ENCODE results near the gene ATG5. TPM values are rescaled to one million over a fixed set of nuclear protein-coding genes. Genes with fewer than 3 reads are reported as not detected.

ATG5 gene
- total RNA-seq, 1 donor from 2014 or later, result 19.9 TPM

DNA sequence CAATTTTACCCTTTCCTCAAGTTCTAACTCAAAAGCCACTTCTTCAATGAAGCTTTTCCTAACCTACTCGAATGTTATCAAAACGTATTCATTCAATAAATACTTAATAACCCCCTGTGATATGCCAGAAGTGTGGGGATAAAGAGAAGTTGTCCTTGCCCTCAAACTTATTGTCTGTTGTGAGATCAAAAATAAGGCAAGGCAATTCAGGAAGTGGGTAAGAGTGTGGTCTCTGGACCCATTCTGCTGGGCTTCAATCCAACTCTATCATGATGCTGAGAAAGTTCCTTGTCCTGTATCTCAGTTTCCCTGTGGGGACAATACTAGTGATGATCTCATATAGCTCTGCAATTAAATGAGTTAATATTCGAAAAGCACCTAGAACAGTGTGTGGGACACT, 146.7 kb downstream of the ATG5 start:
- no peak for ATAC-seq

DNA sequence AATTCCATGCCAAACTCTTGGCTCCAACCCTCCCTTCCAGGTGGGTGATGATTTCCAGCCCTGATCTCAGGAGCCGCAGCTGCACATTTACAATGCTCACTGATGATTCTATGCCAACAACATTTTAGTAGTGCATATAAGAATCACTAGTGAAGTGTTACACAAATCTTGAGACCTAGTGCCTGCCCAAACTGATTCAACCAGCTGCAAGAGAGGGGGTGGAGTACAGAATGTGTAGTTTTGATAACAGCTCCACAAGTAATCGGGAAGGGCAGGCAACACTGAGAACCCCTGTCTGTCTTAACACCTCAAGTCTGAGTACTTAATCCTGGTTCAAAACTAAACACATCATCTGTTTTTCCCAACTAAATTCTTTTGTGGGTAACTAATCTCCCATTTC, 147.8 kb downstream of the ATG5 start:
- no peak for ATAC-seq

DNA sequence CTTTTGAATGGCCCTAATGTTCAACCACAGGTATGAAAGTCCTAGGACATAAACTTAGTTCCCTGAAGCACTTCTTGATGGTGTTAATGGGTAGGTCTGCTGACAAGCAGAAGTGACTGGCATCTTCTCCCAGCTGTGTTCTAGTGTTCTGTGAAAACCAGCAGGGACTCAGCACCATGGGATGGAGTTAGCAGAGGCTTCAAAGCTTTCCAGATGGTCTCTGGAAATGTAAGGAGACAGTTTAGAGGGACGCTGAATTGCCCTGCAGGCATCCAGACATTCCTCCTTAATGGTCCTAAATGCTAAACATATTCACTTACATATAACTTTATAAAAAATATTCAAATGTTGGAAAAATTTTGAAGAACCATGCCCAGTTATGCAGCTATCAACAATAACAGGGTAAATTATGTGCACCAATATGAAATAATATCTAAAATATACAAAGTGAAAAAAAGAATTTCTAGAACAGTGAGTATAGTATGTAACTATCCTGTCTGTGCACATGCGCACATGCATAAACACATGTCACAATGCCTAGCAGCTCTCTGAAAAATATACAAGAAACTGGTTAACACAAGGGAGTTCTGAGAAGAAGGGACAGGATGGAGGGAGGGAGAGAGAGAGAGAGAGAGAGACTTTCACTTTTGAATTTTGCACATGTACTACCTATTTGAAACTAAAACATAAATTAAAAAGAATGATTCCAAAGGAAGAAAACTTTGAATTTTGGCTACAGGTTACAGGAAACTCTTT, 152.3 kb downstream of the ATG5 start:
- no peak for ATAC-seq

DNA sequence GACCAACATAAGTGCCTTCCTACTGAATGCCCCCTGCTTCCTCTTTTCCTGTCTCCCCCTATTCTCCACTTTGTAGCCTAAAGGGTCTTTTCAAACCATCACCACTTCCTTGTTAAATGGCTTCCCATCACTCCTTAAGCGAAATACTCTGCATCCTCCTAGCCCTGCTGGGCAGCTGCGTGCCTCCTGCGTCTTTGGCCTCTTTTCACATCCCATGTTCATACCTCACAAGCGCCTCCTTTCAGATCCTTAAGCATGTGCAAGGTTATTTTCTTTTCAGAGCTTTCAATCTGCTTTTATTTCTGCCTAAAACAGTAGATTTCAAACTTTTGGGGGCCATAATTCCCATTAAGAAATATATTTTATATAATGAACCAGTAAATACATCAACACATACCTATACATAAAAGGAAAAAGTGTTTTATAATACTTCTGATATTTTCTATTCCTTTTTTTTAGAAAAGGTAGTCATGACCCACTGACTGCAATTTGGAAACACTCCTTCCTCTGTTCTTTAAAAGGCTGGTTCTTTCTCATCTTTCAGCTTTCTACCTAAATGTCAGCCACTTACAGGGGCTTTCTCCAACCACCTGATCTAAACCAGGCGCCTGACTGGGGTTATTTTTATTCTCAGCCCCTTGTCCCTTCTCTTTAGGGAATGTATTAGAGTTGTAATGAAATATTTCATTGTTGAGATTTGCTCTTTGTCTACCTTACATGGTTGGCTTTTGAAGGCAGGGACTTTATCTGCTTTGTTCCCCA, 155.3 kb downstream of the ATG5 start:
- no peak for ATAC-seq

DNA sequence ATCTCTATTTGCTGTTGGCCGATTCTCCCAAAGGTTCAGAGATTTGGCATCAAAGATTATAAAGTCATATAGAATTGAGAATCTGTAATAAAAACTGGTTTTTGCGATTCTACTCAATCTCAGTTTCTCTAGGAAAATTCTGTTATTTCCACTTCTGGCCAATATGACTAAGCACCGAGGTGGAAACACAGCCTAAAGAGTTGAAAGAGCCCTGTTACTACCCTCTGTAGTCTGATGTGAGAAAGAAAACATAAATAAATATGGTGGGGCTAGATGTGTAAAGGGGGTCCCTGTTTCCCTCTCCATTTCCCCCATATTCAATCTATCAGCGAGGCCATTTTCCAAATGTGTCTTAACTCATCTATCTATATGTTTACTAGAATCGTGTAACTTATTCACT, 156.0 kb downstream of the ATG5 start:
- ATAC-seq, result no peak

DNA sequence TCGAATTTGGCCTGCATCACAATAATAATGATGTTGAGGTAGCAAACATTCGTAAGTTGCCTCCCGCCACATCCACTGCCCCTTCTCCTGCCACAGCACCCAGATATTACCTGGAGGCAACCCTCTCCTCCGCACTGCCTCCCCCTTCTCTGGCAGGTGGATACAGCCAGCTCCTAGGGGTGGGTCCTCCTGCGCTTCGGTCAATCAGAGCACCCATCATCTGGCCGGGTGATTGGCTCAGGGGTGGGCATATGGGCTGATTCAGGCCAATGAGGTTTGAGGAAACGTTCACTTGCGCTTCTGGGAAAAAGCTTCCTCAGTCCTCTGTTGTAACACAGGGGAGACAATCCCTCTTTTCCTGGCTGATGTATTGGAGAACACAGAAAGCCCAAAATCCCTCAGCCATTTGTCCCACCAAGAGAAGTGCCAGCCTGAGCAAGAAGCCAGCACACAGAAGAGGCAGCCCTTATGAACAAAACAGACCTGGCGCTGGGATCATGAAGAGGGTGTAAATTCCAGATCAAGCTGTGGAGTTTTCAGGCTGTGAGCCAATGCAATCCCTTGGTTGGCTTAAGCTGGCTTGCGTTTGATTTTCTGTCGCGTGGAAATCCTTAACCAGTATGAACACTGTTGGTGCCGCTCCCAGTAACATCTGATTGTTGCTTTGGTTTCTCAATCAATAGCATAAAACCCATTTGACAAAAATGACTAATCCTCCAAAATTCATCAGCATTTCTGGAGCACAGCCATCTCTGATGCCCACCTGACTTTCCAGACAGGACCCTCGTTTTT, 157.3 kb downstream of the ATG5 start:
- ATAC-seq, result no peak

DNA sequence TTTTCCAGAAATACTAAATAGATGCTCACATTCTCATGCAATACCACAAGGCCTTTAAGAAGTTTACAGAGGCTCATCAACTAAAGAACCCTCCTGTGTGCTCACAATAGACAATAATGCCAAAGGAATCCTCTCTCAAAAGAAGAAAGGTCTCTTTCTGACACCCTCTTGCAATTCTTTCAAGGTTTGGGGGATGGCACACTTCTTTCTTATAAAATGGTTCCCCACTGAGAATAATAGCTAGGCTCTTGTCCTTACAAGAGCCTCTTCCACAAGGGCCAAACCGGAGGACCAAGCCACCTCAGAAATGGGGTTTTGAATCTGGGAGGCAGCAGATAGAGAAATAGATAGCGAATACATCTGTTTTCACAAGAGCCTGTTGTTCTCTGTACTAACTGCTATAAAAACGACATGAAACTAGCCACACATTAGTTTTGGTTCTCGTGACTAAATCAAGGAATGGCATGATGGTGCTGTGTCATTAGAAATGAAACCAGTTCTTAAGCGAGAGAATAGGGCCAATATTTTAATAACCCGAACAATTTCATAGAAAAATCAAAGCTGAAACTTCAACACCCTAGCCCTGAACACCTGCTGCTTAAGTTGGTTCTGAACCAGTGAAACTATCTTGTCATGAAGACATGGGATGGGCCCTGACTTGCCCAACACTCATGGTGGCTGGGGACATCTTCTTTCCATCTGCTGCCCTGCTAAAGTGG, 158.3 kb downstream of the ATG5 start:
- no peak for ATAC-seq

DNA sequence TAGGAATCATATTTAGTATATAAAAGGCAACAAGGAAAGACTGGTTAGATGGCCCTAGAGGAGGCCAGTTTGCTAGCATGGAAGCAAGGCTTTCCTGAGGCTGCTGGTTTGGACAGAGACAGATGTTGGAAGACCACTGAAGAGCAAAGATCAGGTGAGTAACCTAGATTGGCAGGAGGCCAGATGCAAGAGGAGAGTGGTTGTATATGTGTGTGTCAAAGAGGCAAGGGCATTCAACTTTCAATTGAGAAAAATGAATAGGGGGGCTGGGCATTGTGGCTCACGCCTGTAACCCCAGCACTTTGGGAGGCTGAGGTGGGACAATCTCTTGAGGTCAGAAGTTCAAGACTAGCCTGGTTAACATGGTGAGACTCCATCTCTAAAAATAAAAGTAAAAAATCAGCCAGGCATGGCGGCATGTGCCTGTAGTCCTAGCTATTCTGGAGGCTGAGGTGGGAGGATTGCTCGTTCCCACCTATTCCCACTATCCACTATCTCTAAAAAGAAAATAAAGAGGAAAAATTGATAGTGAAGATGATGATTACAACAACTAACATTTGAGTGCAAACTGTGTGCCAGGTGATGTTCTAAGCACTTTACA, 159.6 kb downstream of the ATG5 start:
- ATAC-seq, result no peak

DNA sequence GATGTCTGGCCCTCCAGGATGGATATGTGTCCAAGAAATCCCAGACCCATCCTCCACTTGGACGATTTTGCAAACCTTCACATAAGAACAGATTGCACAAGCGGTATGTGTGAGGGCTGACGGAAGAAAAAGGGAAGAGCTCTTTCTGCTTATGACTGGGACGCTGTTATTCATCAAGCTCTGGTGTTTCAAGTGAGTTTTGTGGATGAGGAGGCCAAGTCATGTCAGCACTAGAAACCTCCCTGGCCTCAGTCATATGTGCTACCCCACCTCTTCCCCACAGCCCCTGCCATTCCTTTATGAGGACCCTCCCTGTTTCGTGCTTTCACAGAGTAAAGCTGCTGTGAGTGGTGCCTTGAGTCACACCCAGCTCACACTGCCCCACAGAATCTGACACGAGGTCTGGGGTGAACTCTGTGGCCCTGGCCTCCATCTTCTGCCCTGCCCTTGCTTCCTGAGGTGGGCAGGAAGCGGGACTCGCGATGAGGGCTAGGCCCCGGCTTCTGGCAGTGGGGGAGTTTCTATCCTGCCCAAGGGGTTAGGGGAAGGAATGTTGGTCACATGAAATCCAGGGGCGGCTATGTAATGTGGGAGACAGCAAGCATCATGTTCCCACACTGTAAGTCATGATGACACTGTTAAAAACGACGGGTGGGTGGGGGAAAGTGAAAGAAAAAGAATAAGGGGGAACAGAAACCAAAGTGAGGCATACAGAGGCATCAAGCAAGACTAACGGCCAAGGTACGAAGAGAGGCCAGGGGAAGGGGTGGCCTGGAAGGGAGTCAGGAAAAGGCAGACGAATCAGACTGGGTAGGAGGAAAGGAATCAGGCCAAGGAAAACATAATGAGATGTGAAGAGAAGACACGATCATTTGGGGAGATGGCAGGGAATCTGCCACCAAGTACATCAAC, 161.3 kb downstream of the ATG5 start:
- peak; percentile 22 for ATAC-seq

DNA sequence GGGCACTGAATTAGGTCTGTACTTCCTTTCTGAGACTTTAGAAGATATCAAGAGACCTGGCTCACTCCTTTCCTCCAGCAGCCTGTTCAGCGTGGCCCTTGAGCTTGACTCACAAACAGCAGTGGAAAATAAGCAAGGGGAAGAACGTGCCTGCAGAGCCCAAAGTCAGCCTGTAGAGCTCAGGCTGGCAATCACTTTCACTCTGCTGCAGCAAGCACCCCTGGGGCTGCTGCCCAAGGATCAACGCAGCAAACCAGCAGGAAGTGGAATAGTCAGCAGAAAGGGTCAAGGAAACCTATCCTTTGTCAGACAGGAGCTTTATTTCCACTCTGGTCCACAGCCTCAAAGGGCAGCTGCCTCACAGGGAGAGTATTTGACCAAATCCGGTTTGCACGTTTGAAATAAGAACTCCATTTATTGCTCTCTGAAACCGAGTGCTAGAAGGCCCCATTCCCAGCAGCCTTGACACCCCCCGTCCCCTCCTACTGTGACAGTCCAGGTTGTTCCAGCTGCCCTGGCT, 162.1 kb downstream of the ATG5 start:
- ATAC-seq, result peak; percentile 49

DNA sequence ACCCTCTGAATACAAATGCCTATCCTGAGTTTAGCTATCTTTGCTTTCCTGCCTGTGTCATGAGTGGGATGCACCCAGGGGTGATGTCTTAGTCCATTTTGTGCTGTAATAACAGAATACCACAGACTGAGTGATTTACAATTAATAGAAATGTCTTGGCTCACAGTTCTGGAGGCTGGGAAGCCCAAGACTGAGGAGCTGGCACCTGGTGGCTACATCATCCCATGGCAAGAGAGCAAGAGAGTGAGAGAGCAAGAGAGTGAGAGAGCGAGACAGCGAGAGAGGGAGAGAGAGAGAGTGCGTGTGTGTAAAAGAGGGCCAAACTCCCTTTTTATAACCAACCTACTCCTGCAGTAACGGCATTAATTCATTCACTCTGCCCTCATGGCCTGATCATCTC, 162.6 kb downstream of the ATG5 start:
- no peak for ATAC-seq

DNA sequence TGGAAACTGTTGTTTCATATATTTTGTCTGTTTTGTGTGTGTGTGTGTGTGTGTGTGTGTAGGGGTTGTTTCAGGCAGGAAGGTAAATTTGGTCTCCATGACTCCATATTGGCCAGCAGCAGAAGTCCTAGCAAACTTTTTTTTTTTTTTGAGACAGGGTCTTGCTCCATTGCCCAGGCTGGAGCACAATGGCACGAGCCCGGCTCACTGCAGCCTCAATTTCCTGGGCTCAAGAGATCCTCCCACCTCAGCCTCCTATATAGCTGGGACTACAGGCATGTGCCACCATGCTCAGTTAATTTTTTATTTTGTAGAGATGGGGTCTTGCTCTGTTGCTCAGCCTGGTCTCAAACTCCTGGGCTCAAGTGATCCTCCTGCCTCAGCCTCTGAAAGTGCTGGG, 163.7 kb downstream of the ATG5 start:
- ATAC-seq, result no peak

DNA sequence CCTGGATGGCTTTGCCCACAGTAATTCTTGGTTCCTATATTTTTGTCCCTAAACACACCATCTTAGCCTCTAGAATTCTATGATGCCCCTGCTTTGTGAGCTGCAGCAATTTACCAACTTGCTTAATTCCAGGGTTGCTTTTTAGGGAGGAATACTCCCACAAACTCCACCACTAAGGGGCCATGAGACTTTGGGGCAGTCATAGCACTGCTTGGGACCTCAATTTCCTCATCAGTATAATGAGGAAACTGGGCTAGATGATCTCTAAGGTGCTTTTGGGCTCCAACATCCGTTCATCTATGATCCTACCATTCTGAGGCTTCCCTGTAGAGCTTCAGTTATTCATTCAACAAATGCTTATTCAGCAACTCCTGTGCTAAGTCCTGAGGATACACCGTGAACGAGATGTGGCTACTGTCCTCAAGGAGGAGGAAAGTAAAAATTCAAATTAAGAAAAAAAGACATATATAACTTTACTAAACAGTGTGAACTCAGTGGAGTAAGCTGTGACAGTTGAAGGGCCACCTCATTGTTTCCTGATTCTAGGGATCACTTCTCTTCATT, 164.2 kb downstream of the ATG5 start:
- no peak for ATAC-seq

DNA sequence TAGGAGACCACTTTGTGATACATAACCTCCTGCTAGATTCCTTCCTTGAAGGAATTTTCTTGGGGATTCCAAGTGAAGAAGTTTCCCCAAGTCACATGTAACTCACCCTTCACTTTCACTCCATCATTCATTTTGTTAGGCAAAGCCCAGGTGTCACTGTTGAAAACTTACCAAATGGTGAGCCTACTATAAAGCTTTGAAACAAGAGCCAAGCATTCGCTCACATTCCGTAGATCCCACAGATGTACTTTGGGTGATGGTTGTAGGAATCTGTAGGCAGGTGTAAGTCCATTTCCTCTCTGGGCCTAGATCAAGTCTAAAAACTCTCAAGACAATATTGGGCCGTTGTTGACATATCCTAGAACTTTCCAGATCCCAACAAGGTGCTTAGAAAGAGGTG, 165.4 kb downstream of the ATG5 start:
- ATAC-seq, result no peak

DNA sequence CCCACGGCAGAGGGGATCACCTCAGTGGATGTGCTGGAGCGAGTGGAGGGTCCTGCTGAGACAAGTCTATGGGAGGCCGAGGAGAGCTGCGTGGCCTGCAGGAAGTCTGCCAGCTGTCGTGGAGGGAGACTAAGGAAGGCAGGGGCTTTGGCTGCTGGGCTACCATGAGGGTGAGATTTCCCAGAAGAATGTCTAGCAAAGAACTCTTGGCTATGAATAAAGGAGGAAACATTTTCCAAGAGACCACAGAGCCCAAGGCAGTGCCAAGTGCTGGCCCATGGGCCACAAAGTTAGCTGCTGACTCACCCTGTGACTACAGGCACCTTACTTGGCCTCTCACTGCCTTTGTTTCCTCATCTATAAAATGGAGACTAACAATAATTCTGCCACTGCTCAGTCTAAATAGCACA, 166.0 kb downstream of the ATG5 start:
- ATAC-seq, result peak; percentile 60

DNA sequence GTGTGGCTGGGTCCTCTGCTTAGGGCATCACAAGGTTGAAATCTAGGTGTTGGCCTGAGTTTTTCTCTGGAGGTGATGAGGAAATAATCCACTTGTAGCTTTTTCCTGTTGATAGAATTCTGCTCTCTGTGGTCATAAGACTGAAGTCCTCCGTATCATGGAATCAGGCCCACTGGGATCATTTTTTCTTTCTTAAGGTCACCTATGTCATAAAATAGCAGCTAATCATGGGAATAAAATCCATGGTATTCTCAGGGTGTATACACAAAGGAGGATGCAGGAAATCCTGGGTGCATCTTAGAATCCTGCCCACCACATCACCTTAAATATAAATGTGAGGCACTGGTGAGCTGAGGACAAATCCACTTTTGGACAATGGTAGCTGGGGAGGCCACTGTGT, 166.7 kb downstream of the ATG5 start:
- ATAC-seq, result no peak

DNA sequence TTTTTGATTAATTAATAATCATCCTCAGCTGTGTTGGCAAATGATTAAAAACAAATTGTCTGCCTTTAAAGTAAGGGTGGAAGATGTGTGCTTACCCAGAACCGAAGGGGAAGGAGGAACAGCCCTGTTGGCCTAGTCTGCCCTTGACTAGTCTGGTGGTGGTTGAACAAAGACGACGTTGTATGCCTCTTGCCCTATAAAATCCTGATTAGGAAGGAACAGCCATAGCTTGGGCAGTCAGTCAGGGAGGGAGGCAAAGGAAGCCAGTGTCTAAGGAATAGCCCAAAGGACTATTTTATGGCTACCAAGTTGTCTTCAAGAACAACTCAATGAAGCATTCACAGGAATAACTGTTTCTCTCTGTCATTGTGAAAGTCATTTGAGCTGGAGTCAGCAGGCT, 168.7 kb downstream of the ATG5 start:
- ATAC-seq, result no peak

DNA sequence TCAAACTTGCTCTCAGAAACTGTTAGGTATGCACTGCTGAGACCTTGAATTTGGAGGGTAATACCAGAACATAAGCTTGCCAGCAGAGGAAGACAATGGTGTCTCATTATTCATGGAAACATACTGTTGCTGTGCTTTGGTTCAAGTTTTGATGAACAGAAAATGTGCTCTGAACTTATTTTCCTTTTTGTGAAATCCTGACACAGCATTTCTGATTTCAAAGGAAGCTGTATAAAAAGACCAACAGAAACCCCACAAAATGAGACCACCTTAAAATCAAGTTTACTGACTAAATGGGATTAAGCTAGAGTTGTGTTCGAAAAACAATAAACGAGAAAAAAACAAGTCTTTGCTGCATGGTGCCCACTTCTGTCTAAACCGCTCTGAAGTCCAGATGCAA, 169.1 kb downstream of the ATG5 start:
- ATAC-seq, result no peak

DNA sequence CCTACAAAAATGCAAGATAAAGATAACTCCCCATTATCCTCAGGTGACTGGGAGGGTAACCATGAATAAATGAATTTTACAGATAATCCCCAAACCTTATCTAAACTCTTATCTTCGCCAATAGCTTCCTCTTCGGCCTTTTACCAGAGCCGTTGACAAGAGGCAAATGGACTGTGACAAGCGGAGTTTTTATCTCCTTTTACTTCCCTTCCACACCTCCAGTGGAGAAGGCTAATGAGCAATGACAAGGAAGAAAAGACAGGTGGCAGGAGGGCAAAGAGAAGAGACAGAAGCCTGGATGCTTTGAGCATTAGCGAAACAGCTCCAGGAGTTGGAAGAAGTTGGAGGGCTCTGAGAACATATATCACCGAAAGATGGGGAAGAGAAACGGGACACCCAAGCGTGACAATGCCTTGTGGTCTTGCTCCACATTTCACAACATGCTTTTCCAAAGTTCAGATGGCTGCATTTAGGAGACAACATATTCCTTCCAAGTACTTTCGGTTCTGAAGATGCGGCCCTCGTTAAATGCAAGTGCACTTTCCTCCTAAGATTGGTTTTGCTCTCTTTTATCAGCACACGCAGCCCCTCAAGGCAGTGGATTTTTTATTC, 170.2 kb downstream of the ATG5 start:
- no peak for ATAC-seq

DNA sequence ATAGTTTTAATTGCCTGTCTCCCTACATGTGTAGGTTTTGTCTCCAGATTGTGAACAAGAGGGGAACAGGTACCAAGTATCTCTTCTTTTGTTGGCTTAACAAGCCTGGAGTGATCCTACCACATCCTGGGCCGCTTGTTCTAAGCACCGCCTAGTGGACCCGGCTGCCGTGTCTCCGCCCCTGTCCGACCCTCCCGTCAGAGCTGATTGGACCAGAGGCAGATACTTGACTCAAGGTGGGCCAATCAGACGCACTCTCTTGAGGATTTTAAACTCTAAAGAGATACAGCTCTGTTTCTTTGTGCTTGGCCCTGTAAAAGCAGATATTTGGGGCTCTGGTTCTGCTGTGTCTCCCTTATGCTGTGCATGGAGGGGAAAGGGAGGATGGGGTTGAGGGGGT, 171.2 kb downstream of the ATG5 start:
- no peak for ATAC-seq

All from esophagus mucosa (tissue), 1 donor.